Mesendoderm (in vitro differentiated cells): ENCODE data around the gene MRE11.
"Not testable (repeated sequence)": the region's sequence is repeated elsewhere in the genome, so short reads cannot be mapped to it uniquely, and the experiment has no call there.

Source experiments
- DNase-seq: peaks from one replicate; pipeline ENCODE4 v3.0.0; 2013
- H2AK5ac ChIP-seq: 2 replicates; pipeline ENCODE4 v1.6.1; 2013; ENCODE audit warnings: low read length, inconsistent platforms
- H2BK120ac ChIP-seq: 2 replicates; pipeline ENCODE4 v1.6.1; 2013; ENCODE audit warnings: low read depth, mild to moderate bottlenecking, low read length, moderate library complexity, mixed read lengths
- H2BK15ac ChIP-seq: replicated peaks from 2 replicates; pipeline ENCODE4 v1.6.1; 2013; ENCODE audit warnings: low read depth, mild to moderate bottlenecking, moderate library complexity
- H2BK5ac ChIP-seq: 2 replicates; pipeline ENCODE4 v1.6.1; 2013; ENCODE audit warnings: low read length, inconsistent platforms
- H3K18ac ChIP-seq: 2 replicates; pipeline ENCODE4 v1.6.1; 2013; ENCODE audit warnings: mild to moderate bottlenecking, low read length, mixed read lengths
- H3K23ac ChIP-seq: one replicate; pipeline ENCODE4 v1.6.1; 2013; ENCODE audit warnings: low read length
- H3K27ac ChIP-seq: 2 replicates; pipeline ENCODE4 v1.5.1; 2013; ENCODE audit warnings: low read depth, mild to moderate bottlenecking, inconsistent platforms, low read length, moderate library complexity
- H3K27me3 ChIP-seq: 2 replicates; pipeline ENCODE4 v1.6.1; 2013; ENCODE audit warnings: low read length, control low read depth, mild to moderate bottlenecking, inconsistent platforms; ENCODE audit not compliant: insufficient read depth, poor library complexity
- H3K36me3 ChIP-seq: 2 replicates; pipeline ENCODE4 v1.6.1; 2013; ENCODE audit warnings: low read length, inconsistent platforms; ENCODE audit not compliant: control insufficient read depth, insufficient read depth
- H3K4ac ChIP-seq: one replicate; pipeline ENCODE4 v1.6.1; 2013; ENCODE audit warnings: low read depth, mild to moderate bottlenecking, low read length, moderate library complexity
- H3K4me1 ChIP-seq: 2 replicates; pipeline ENCODE4 v1.6.1; 2013; ENCODE audit warnings: low read depth, low read length, inconsistent platforms; ENCODE audit not compliant: control insufficient read depth
- H3K4me2 ChIP-seq: 2 replicates; pipeline ENCODE4 v1.6.1; 2013; ENCODE audit warnings: low read length
- H3K4me3 ChIP-seq: 2 replicates; pipeline ENCODE4 v1.5.1; 2013; ENCODE audit warnings: mild to moderate bottlenecking, low read length
- H3K56ac ChIP-seq: one replicate; pipeline ENCODE4 v1.6.1; 2013; ENCODE audit warnings: low read length
- H3K79me1 ChIP-seq: 2 replicates; pipeline ENCODE4 v1.6.1; 2013; ENCODE audit warnings: low read length, inconsistent platforms
- H3K79me2 ChIP-seq: 2 replicates; pipeline ENCODE4 v1.6.1; 2013; ENCODE audit warnings: mild to moderate bottlenecking, low read length; ENCODE audit not compliant: control insufficient read depth, insufficient read depth
- H3K9ac ChIP-seq: 2 replicates; pipeline ENCODE4 v1.6.1; 2013; ENCODE audit warnings: low read length, inconsistent platforms
- H4K5ac ChIP-seq: one replicate; pipeline ENCODE4 v1.6.1; 2013; ENCODE audit warnings: low read length
- H4K8ac ChIP-seq: one replicate; pipeline ENCODE4 v1.6.1; 2013; ENCODE audit warnings: low read depth, mild to moderate bottlenecking, control low read depth, low read length, moderate library complexity
- WGBS: extraction: QIAGEN DNeasy Blood & Tissue Kit; methylation state at CpG from one replicate; pipeline ENCODE4 v1.1.7; 2013; ENCODE audit warnings: low lambda C conversion rate, missing lambda C conversion rate; ENCODE audit not compliant: insufficient coverage; ENCODE audit errors: extremely low coverage; 5-methylcytosine and 5-hydroxymethylcytosine counted together

Gene MRE11

DNA sequence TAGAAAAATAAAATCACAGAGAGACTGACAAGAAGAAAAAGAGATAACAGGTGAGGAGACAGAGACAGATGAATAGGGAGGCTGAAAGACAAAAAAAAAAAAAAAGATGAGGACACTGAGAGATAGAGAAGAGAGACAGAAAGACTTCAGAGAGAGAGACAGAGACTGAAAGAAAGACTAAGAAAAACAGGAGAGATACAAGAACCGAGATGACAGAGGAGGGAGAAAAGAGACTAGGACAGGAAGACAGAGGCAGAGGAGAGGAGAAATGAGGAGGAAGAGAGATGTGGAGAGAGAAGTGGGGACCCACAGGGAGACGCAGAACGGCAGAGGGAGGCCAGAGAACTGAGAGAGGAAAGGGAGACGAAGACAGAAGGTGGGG is 93.2 kb downstream of the MRE11 start:
- Histone ChIP-seq H3K23ac (no peak overlapping the region), H3K4me3 (peak overlapping the region; percentile 49), H3K4me2 (peak overlapping the region; percentile 96), H2AK5ac (no peak overlapping the region), H3K36me3 (no peaks in the 10 kb centered on the region), H4K8ac (no peak overlapping the region), H4K5ac (no peak overlapping the region), H3K27ac (no peak overlapping the region), H3K79me2 (no peaks in the 10 kb centered on the region), H2BK15ac (no peak overlapping the region), H2BK5ac (no peak overlapping the region), H3K4ac (no peak overlapping the region), H3K18ac (peak overlapping the region; percentile 2), H3K56ac (peak overlapping the region; percentile 84), H2BK120ac (no peak overlapping the region), H3K4me1 (peaks cover 13% of the 10 kb centered on the region), H3K79me1 (peaks cover 2% of the 10 kb centered on the region), H3K27me3 (no peaks in the 10 kb centered on the region), H3K9ac (peak overlapping the region; percentile 73)
- WGBS = no CpG with 5 or more reads among the region's 4 CpGs
- DNase-seq = no peak

DNA sequence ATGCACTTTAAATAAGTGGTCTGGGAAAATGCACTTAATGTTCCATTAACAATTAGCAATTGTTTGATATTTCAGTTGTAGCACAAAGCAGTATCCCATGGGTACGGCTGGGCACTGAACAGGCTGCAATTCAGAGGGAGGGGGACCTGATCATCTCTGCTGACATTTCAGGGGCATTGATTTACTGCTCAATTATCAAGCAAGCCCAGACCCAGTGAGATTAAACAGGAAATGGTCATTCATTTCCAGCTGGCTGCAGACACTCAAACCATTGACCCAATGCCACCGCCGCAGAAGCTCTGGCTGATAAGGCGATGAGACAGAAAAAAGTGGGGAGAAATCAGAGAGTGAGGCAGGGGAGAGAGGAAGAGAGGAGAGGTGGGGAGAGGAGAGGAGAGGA is 93.6 kb downstream of the MRE11 start:
- peaks cover 2% of the 10 kb centered on the region for H3K79me1 ChIP-seq
- H3K9ac ChIP-seq = peak overlapping the region; percentile 31
- H4K8ac ChIP-seq = no peak overlapping the region
- no peak overlapping the region for H2AK5ac ChIP-seq
- H2BK120ac ChIP-seq = no peak overlapping the region
- no peak overlapping the region for H3K4me2 ChIP-seq
- H3K23ac ChIP-seq = no peak overlapping the region
- no peak overlapping the region for H3K27ac ChIP-seq
- no CpG with 5 or more reads among the region's 4 CpGs for WGBS
- no peak overlapping the region for H2BK5ac ChIP-seq
- no peak overlapping the region for H3K4me3 ChIP-seq
- H4K5ac ChIP-seq = no peak overlapping the region
- DNase-seq = no peak
- no peaks in the 10 kb centered on the region for H3K36me3 ChIP-seq
- no peaks in the 10 kb centered on the region for H3K79me2 ChIP-seq
- no peak overlapping the region for H2BK15ac ChIP-seq
- H3K27me3 ChIP-seq = no peaks in the 10 kb centered on the region
- peaks cover 9% of the 10 kb centered on the region for H3K4me1 ChIP-seq
- H3K56ac ChIP-seq = no peak overlapping the region
- H3K4ac ChIP-seq = no peak overlapping the region
- no peak overlapping the region for H3K18ac ChIP-seq

DNA sequence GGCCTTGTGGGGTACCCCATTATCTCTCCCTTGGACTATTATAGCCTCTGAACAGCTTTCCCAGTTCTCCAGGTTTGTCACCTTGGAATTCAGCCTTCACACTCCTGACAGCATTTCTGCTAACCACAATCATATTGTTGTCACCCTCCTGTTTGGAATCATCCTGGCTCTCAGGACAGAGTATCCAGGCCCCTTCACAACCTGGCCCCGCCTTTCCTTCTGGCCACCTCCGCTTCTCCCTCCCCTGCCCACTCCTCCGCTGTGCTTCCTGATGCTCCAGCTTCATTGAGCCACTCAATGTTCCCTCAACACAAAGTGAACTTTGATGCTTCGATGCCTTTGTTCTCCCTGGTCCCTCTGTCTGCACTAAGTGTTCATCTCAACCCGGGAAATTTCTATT is 95.5 kb downstream of the MRE11 start:
- Histone ChIP-seq H3K9ac (no peak overlapping the region), H2BK15ac (no peak overlapping the region), H3K79me2 (no peaks in the 10 kb centered on the region), H3K23ac (no peak overlapping the region), H3K56ac (no peak overlapping the region), H3K27me3 (no peaks in the 10 kb centered on the region), H3K18ac (no peak overlapping the region), H4K8ac (no peak overlapping the region), H2BK5ac (no peak overlapping the region), H4K5ac (no peak overlapping the region), H3K4me1 (peaks cover 7% of the 10 kb centered on the region), H3K27ac (no peak overlapping the region), H3K79me1 (peaks cover 2% of the 10 kb centered on the region), H3K4me3 (no peak overlapping the region), H3K4me2 (no peak overlapping the region), H2AK5ac (no peak overlapping the region), H3K36me3 (no peaks in the 10 kb centered on the region), H3K4ac (no peak overlapping the region), H2BK120ac (no peak overlapping the region)
- no peak for DNase-seq
- no CpG with 5 or more reads among the region's 5 CpGs for WGBS

DNA sequence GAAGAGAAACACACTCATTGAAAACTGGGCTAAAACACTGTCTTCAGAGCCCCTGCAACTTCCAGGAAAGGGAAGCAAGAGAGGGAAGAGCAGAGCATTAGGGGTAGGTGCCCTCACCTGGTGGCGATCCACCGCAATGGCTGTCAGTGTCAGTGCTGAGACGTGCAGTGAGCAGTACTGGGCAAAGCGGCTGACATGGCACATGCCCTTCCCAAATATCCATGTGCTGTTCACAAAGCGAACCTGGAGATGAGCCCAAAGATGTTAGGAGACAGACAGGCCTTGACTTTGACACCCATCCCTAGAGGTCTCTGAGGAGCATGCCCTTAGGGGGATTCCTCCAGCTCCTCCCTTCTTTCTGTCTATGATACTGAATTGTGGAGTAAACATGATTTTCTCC is 97.4 kb downstream of the MRE11 start:
- Histone ChIP-seq H3K4me1 (peaks cover 4% of the 10 kb centered on the region), H3K4ac (no peak overlapping the region), H3K79me1 (peaks cover 2% of the 10 kb centered on the region), H2BK120ac (no peak overlapping the region), H3K9ac (no peak overlapping the region), H3K36me3 (no peaks in the 10 kb centered on the region), H3K27me3 (no peaks in the 10 kb centered on the region), H3K23ac (no peak overlapping the region), H2BK5ac (no peak overlapping the region), H3K27ac (no peak overlapping the region), H2AK5ac (no peak overlapping the region), H3K79me2 (no peaks in the 10 kb centered on the region), H2BK15ac (no peak overlapping the region), H4K5ac (no peak overlapping the region), H4K8ac (no peak overlapping the region), H3K56ac (no peak overlapping the region), H3K4me3 (no peak overlapping the region), H3K18ac (no peak overlapping the region), H3K4me2 (no peak overlapping the region)
- WGBS = no CpG with 5 or more reads among the region's 5 CpGs
- no peak for DNase-seq

DNA sequence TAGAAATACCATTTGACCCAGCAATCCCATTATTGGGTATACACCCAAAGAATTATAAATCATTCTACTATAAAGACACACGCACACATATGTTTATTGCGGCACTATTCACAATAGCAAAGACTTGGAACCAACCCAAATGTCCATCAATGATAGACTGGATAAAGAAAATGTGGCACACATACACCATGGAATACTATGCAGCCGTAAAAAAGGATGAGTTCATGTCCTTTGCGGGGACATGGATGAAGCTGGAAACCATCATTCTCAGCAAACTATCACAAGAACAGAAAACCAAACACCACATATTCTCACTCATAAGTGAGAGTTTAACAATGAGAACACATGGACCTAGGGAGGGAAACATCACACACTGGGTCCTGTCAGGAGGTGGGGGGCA is 101.7 kb downstream of the MRE11 start:
- not testable (repeated sequence) for H3K4me3 ChIP-seq, H2BK120ac ChIP-seq, H2BK5ac ChIP-seq, H2BK15ac ChIP-seq, H3K56ac ChIP-seq, H3K79me2 ChIP-seq, H3K4ac ChIP-seq, H2AK5ac ChIP-seq, H3K79me1 ChIP-seq, H3K23ac ChIP-seq, H3K27me3 ChIP-seq, H4K8ac ChIP-seq, H3K36me3 ChIP-seq, H4K5ac ChIP-seq, H3K4me1 ChIP-seq, H3K18ac ChIP-seq, H3K27ac ChIP-seq, H3K4me2 ChIP-seq, DNase-seq, H3K9ac ChIP-seq
- WGBS = no CpG with 5 or more reads among the region's 4 CpGs

DNA sequence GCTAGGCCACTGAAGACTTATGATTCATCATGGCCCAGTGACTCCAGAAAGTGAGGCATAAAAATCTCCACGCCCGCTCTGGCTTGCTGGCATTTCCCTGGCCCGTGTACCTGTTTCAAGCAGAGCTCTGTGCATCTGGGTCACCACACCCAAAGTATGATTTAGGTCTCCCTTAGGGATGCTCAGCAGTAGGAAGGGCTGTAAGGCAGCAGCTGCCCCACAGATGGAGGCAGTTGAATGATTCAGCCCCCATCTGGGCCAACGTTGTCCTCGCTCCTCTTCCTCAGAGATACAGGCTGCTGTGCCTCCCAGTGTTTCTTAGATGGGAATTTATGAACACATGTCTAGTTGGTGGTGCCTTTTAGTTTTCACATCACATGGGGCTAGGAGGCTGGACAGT is 114.0 kb downstream of the MRE11 start:
- Histone ChIP-seq H3K4me1 (no peaks in the 10 kb centered on the region), H3K36me3 (no peaks in the 10 kb centered on the region), H2BK120ac (no peak overlapping the region), H2BK15ac (no peak overlapping the region), H3K23ac (no peak overlapping the region), H4K8ac (no peak overlapping the region), H3K27ac (no peak overlapping the region), H3K4me3 (no peak overlapping the region), H3K27me3 (no peaks in the 10 kb centered on the region), H3K9ac (no peak overlapping the region), H3K4ac (no peak overlapping the region), H4K5ac (no peak overlapping the region), H3K79me2 (no peaks in the 10 kb centered on the region), H3K79me1 (no peaks in the 10 kb centered on the region), H3K56ac (no peak overlapping the region), H2AK5ac (no peak overlapping the region), H2BK5ac (no peak overlapping the region), H3K4me2 (no peak overlapping the region), H3K18ac (no peak overlapping the region)
- no CpG with 5 or more reads among the region's 5 CpGs for WGBS
- DNase-seq = no peak
